LNCAP (cell line): ENCODE results near the gene LTA4H.

ENCODE experiments used
- TF ChIP-seq, protein P1 (sequence below): fragments of 450-650 bp; IDR thresholded peaks from 2 replicates; pipeline ENCODE4 v1.5.1; 2017; ENCODE audit warnings: mild to moderate bottlenecking

The LTA4H gene

DNA sequence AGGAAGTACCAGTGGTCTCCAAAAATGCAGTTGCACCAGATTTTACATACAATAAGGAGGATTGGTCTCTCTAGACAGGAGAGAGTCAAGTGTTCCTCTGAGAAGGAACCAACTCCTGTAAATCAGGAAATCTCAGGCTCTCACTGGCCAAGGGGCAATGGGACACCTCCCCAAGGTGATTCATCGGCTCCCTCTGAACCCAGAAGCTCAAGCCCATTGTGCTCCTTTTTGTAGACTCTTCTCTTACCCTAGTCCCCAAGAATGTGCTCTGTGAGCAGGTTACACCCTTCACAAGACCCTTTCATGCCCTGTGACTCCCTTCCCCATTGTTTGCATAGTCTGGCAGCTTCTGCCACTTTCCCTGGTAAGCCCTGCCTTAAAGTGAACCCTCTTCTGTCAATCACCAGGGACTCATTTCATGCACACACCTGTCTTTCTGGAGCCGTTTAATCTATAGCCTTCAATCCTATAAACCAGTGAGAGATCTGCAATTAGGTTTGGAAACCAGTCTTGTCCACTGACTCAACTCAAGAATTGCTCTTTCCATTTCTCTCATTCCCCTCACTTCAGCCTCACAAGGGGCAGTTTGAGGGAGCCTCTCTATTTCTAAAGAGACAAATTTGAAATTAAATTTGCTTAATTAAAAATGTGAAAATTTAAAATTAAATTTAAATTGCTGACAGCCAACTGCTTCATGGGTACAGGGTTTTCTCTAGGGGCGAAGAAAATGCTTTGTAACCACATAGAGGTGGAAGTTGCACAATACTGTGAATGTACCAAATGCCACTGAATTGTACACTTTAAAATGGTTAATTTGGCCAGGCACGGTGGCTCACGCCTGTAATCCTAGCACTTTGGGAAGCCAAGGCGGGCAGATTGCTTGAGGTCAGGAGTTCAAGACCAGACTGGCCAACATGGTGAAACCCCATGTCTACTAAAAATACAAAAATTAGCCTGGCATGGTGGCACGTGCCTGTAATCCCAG lies 38.3 kb upstream of the LTA4H start:
- TF ChIP-seq, protein P1, sequence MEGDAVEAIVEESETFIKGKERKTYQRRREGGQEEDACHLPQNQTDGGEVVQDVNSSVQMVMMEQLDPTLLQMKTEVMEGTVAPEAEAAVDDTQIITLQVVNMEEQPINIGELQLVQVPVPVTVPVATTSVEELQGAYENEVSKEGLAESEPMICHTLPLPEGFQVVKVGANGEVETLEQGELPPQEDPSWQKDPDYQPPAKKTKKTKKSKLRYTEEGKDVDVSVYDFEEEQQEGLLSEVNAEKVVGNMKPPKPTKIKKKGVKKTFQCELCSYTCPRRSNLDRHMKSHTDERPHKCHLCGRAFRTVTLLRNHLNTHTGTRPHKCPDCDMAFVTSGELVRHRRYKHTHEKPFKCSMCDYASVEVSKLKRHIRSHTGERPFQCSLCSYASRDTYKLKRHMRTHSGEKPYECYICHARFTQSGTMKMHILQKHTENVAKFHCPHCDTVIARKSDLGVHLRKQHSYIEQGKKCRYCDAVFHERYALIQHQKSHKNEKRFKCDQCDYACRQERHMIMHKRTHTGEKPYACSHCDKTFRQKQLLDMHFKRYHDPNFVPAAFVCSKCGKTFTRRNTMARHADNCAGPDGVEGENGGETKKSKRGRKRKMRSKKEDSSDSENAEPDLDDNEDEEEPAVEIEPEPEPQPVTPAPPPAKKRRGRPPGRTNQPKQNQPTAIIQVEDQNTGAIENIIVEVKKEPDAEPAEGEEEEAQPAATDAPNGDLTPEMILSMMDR = no peak

DNA sequence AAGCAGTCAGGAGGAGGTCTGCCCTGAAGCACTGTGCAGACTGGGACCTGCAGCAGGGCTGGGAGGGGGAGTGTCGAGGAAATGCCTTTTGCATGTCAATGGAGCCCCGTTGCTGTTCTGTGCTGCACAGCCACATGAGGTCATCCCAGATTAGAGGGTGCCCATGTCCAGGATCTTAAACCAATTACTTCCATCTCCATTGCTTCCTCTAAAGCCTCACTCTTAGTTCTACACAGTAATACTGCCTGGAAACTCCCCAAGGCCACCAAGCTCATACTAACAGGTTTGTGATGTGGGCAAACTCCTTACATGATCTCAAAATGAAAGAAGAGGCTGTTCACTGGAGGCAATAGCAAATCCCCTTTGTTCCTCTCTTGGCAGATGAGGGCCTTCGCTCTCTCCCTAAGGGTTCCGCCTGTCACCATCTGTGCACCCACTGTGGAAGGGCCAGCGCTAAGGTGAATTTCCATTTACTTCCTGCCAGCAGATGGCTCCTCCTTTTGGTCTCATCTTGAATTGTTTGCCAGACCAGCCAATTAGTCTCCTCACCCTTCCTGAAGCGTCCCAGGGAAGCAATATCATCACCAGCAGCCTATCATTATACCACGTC lies 35.4 kb upstream of the LTA4H start:
- TF ChIP-seq, protein P1 = no peak; the same call in 1 of the 2 replicates

DNA sequence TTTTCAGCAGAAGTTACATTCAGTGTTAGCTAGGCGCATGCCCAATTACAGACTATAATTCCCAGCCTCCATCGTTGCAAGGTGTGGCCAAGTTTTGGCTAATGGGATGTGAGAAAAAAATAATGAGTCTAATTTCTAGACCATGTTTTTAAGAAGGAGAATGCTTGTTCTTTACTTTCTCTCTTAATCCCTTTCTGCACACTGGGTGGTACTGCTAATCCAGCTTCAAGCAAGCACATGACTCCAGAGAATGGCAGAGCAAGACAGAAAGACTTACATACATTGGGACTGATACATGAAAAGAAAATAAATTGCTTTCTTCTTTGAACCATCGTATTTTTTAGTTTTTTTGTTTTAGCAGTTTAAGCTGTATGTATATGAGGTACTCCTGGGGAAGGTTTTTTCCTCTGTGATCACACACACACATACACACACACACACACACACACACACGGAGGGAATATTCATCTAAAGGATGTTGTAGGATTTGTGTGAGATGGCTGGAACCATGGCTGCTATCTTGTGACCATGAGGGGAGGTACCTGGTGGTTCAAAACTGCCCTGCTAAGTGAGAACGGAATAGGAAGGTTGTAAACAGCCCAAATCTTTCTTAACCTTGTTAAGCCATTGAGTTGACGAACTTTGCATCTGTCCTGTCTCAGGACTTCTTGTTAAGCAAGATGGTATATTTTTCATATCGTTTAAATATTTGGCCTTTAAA lies 34.3 kb upstream of the LTA4H start:
- TF ChIP-seq, protein P1 = no peak

DNA sequence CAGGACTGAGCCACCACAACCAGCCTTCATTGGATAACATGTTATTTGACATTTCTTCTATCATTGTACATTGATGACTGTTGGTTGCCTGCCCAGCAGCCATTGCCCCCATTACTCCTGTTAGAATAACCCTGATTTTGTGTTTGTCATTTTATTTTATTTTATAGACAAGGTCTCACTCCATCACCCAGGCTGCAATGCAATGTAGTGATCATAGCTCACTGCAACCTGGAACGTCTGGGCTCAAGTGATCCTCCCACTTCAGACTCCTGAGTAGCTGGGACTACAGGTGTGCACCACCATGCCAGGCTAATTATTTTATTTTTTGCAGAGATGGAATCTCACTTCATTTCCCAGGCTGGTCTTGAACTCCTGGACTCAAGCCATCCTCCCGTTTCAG lies 33.2 kb upstream of the LTA4H start:
- TF ChIP-seq, protein P1 = no peak

DNA sequence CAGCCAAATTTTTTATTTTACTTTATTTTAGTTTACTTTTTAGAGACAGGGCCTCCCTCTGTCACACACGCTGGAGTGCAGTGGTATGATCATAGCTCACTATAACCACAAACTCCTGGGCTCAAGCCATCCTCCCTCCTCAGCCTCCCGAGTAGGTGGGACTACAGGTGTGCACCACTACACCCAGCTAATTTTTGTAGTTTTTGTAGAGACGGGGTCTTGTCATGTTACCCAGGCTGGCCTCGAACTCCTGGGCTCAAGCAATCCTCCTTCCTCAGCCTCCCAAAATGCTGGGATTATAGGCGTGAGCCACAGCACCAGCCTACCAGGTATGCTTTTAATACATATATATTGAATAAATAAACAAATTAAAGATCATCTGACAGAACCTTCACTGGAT lies 32.7 kb upstream of the LTA4H start:
- TF ChIP-seq, protein P1 = no peak

DNA sequence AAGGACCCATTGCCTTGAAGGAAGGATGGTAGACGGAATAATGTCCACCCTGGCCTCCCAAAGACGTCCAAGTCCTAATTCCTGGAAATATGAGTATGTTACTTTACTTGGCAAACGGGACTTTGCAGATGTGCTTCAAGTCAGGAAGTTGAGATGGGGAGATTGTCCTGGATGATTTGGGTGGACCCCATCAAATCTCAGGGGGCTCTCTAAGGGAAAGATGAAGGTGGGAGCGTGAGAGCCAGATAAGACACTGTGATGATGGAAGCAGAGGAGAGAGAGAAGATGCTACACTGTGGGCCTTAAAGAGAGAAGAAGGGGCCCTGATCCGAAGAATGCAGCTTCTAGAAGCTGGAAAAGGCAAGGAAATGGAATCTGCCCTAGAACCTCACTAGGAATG lies 29.6 kb upstream of the LTA4H start:
- TF ChIP-seq, protein P1 = no peak

DNA sequence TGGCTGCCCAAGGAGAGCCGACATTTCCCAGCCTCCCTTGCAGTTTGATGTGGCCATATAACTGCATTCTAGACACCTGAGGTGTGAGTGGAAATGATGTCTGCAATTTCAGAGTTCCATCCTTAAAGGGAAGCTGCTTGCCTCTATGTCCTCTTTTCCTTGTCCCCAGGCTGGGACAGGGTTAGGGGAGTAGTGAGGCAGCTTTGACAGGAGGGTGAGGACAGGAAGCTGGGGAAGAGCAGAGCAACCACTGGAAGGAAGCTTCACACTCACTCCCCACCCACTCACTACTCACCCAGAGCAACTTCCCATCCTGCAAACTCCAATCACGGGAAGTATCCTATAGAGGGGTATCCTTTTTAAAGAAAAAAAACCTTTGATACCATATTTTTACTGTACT lies 28.9 kb upstream of the LTA4H start:
- TF ChIP-seq, protein P1 = no peak
